AG04450 (cell line): ENCODE measurements around the gene CUEDC1. TPM values are rescaled to one million over a fixed set of nuclear protein-coding genes. Genes with fewer than 3 reads are reported as not detected.

Source experiments
- CTCF ChIA-PET: fragments of 300-600, 350-600 bp; formaldehyde crosslinking; extraction: SDS; loops from one replicate; lab custom pipeline; 2022; ENCODE audit warnings: antibody characterized with exemption, inconsistent platforms; lab: Charles Lee
- POLR2A ChIA-PET: fragments of 350-600 bp; formaldehyde crosslinking; extraction: SDS; loops from one replicate; lab custom pipeline; 2021; ENCODE audit warnings: antibody characterized with exemption, inconsistent platforms; lab: Yijun Ruan, JAX
- DNase-seq: peaks from one replicate; pipeline ENCODE4 v3.0.0-alpha.2; 2011; ENCODE audit warnings: low read depth, low spot score
- H3K27ac ChIP-seq: one replicate; pipeline ENCODE4 v1.5.1; 2012; ENCODE audit warnings: low read depth, low read length, control low read depth
- H3K27me3 ChIP-seq: one replicate; pipeline ENCODE4 v1.6.0; 2012; ENCODE audit warnings: low read length; ENCODE audit not compliant: control insufficient read depth, insufficient read depth
- H3K4me3 ChIP-seq: 2 replicates; pipeline ENCODE4 v1.5.1; 2011; ENCODE audit warnings: mild to moderate bottlenecking, low read depth, low read length, control low read depth
- H3K9me3 ChIP-seq: 2 replicates; pipeline ENCODE4 v1.5.1; 2012; ENCODE audit warnings: low read length; ENCODE audit not compliant: control insufficient read depth, insufficient read depth
- polyA plus RNA-seq: library from polyadenylated mRNA; depleted of rRNA; stranded (reverse); fragments of >200 nt; gene quantifications from 2 replicates; pipeline ENCODE4 v1.2.3, GENCODE V29; 2011
- TF ChIP-seq, protein P1 (sequence below): IDR thresholded peaks from 2 replicates; pipeline ENCODE4 v1.5.1; 2011; ENCODE audit warnings: low read depth, low read length, control low read depth, inconsistent platforms

Gene CUEDC1
- polyA plus RNA-seq, 1 experiment, result 21.6 TPM

DNA sequence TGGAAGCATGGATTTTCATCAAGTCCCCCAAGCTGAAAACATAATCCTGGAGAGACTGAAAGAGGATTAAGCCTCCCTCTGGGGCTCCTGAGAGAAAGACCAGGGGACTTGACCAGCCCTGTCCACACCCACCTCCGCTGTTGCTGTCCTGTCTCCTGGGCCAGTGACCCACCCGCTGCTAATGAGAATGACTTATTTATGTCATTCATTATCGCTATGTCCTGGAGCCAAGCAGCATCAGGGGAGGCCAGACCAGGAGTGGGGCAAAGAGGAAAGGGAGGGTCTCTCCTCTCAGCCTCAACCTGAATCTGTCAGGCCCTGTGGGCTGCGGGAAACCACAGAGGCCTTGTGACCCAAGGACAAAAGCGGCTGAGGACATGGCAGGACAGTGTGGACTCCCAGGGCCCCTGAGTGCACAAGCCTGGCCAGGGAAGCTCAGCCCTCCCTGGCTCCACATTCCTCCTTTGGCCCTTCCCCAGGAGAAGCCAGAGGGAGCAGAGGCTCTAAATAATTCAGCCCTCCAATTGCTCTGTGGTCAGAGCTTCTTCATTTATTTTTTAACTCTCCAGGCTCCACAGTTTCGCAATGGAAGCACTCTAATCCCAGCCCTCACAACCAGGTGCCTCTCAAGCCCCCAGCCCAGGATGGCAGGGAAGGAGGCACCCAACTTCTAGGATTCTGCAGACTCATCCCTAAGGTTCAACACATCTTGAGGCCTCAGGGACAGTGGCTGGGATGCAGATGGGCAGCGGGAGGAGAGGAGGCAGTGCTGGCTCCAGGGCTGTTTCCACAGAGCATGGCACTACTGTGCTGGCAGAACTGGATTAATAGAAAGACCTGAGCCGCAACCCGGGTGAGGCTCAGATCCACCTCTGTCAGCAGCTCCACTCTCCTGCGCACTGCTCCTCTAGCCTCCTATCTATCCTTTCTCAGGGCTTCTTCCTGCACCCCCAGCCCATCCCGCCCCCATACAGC, 19.1 kb downstream of the CUEDC1 start:
- no peak for DNase-seq
- ChIA-PET CTCF (interaction anchor here (1.0 to 1.5 kb wide), 5 partner anchors 11 to 61 kb away, joined by 3 read pairs; no protein-coding TSS in a partner anchor), POLR2A (interaction anchor here (0.6 to 3.1 kb wide), 12 partner anchors 8 to 314 kb away, joined by 3 to 23 read pairs (median 6); partner anchors contain the start of gene CUEDC1)
- H3K27ac ChIP-seq, result peak overlapping the region; percentile 87
- TF ChIP-seq, protein P1, sequence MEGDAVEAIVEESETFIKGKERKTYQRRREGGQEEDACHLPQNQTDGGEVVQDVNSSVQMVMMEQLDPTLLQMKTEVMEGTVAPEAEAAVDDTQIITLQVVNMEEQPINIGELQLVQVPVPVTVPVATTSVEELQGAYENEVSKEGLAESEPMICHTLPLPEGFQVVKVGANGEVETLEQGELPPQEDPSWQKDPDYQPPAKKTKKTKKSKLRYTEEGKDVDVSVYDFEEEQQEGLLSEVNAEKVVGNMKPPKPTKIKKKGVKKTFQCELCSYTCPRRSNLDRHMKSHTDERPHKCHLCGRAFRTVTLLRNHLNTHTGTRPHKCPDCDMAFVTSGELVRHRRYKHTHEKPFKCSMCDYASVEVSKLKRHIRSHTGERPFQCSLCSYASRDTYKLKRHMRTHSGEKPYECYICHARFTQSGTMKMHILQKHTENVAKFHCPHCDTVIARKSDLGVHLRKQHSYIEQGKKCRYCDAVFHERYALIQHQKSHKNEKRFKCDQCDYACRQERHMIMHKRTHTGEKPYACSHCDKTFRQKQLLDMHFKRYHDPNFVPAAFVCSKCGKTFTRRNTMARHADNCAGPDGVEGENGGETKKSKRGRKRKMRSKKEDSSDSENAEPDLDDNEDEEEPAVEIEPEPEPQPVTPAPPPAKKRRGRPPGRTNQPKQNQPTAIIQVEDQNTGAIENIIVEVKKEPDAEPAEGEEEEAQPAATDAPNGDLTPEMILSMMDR, result no peak
- H3K27me3 ChIP-seq, result no peaks in the 10 kb centered on the region
- H3K4me3 ChIP-seq, result peak overlapping the region; percentile 10; the same call in 1 of the 2 replicates
- no peaks in the 10 kb centered on the region for H3K9me3 ChIP-seq

DNA sequence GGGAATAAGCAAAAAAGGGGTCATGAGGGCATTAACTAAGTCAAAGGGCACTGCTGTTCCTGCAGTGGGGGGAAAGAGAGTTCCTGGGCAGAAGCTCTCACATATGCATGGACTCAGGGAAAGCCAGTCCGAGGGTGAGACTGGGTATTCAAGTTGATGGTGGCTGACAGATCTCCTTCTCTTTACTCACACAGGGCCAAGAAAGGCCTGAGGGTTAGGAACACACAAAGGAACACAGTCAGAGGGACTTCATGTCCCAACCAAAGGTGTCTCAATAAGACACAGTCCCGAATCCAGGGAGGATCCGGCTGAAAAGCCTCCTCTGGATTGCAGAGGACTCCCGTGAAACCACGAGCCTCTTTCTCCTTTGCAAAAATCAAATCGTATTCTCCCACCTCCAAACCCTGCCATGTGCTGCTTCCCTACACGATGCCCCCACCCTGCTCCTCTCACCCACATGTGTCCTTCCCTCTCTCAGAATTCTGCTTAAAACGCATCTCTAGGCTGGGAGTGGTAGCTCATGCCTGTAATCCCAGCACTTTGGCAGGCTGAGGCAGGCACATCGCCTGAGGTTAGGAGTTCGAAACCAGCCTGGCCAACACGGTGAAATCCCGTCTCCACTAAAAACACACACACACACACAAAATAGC, 23.6 kb downstream of the CUEDC1 start:
- Histone ChIP-seq H3K27me3 (no peaks in the 10 kb centered on the region), H3K4me3 (no peak overlapping the region), H3K9me3 (no peaks in the 10 kb centered on the region), H3K27ac (no peak overlapping the region)
- TF ChIP-seq, protein P1, result no peak
- DNase-seq, result no peak
- POLR2A ChIA-PET, result interaction anchor here (1.0 kb wide), 1 partner anchor 17 kb away, joined by 3 read pairs; no protein-coding TSS in a partner anchor
- CTCF ChIA-PET, result interaction anchor here (1.5 kb wide), 1 partner anchor 40 kb away, joined by 4 read pairs; no protein-coding TSS in a partner anchor

DNA sequence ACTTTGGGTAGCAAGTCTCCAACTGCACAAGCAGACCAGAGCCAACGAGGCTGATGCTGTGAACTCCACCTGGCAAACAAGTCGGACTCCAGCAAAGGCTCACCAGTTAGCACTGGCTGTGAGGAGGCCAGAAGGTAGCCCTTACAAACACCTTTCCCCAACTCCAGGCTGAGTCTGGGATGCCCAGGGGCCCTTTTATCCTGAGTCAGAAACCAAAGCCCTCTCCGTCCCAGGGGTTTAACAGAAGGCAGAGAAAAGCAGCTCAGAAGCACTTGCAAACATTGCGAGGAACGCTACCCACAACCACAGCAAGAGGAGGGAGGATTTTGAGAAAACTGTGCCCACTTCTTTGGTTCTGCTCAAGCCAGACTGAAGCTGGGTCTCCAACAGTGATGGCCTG, 25.0 kb downstream of the CUEDC1 start:
- TF ChIP-seq, protein P1, result no peak
- no peaks in the 10 kb centered on the region for H3K9me3 ChIP-seq
- no peak overlapping the region for H3K4me3 ChIP-seq
- no peaks in the 10 kb centered on the region for H3K27me3 ChIP-seq
- ChIA-PET POLR2A (interaction anchor here (0.6 to 1.0 kb wide), 2 partner anchors 18 to 847 kb away, joined by 3 to 7 read pairs; no protein-coding TSS in a partner anchor), CTCF (interaction anchor here (1.5 kb wide), 1 partner anchor 38 kb away, joined by 4 read pairs; no protein-coding TSS in a partner anchor)
- no peak overlapping the region for H3K27ac ChIP-seq
- no peak for DNase-seq

DNA sequence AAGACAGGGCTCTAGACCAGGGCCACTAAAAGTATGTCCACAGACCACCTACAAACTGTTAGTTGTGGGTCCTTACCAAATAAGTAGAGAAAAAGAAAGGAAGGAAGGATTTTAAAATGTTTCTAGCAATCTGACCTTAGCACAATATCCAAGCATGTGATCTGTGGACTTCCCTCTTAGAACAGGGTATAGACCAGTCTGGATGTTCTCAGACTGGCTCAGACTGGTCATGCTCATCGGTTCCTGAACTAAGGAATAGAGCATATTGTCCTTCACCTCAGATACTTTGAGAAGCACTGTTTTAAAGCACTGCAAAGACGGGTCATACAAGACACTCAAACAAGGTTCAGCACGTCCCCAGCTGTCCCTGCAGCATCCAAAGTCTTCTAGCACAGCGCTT, 25.8 kb downstream of the CUEDC1 start:
- Histone ChIP-seq H3K4me3 (no peak overlapping the region), H3K9me3 (no peaks in the 10 kb centered on the region), H3K27me3 (no peaks in the 10 kb centered on the region), H3K27ac (no peak overlapping the region)
- ChIA-PET POLR2A (no interaction called here), CTCF (no interaction called here)
- no peak for DNase-seq
- TF ChIP-seq, protein P1, result no peak
